Measurements from ENCODE around the gene ABCA3.

The ABCA3 gene

DNA sequence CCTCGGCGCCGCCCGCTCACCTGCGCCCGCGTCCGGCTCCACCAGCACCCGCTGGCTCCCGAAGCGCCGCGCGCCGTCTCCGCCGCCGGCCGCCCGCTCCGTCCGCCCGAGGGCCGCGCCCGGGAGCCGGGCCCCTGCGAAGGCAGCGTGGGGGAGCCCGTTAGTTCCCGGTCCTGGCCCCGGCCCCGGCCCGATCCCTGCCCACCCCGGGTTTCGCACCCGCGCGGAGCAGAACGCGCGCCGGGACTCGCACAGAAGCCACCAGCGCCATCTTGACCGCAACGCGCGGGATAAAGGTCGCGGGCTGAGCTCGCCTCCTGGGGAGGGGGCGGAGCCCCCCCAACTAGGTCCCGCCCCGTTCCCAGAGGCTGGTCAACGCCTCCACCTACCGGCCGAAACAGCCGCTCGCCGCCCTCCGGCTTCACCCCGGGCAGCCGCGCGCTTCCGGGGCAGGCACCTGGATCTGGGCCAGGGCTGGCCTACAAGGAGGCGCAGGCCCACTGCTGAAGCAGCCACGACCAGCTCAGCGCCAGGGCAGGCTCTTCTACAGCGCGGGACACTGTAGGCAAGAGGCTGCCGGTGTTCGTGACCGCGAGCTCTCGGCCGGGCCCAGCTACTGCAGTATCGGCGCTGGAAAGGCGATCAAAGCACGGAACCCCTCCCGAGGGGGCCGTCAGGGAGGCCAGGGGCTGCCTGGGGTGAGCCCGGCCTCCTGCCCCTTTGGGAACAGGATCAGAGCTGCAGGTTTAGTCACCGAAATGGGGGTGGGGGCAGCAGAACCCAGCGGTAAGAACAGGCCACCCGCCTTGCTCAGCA is 89.0 kb downstream of the ABCA3 start, which contains the start of gene ECI1:
Gene ECI1 (minus strand): TSS at position 292 of the 816 bp plus-strand sequence. CDS start 21 bp downstream, at position 271.
- TF ChIP-seq FOXP2 (optimal IDR thresholded peaks at IDR 0.05; ENCODE audit: borderline replicate concordance, extremely low read depth, extremely low read length, insufficient read depth), result peak; percentile 90
- TF ChIP-seq TAF1 (IDR thresholded peaks at IDR 0.05; ENCODE audit: borderline replicate concordance, insufficient read depth, low read length), result peak; percentile 93
- TF ChIP-seq REST (IDR thresholded peaks at IDR 0.05; ENCODE audit: insufficient read depth in 1 of 2, low read depth in 2 of 2, low read length in 2 of 2), result peak in 1 of 2 experiments; percentile 12; a peak in 1 of 4 replicates
- peak; percentile 64 for TF ChIP-seq POLR2AphosphoS5 (IDR thresholded peaks at IDR 0.05; ENCODE audit: low read depth, low read length)
- TF ChIP-seq SIN3A (IDR thresholded peaks at IDR 0.05; ENCODE audit: borderline replicate concordance, insufficient read depth, low read length), result no peak

DNA sequence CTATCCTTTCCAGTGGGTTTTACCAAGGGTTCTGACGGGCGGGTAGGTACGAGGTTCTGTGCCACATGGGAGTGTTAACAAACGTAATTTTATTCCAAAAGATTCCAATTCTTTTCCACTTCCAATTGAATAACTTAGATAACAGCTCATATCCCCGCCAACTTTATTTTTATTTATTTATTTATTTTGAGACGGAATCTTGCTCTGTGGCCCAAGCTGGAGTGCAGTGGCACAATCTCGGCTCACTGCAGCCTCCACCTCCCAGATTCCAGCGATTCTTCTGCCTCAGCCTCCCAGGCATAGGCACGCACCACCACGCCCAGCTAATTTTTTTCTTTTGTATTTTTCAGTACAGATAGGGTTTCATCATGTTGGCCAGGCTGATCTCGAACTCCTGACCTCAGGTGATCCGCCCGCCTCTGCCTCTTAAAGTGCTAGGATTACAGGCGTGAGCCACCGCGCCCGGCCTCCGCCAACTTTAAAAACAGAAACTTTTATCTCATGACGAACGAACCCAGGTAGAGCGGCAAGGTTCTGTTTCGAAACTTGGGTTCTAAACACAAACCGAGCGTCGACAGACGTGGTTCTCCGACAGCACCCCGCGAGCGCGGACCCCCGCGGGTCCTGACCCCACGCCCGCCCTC is 89.8 kb downstream of the ABCA3 start:
- TF ChIP-seq SIN3A (IDR thresholded peaks at IDR 0.05; ENCODE audit: borderline replicate concordance, insufficient read depth, low read length) (no peak), FOXP2 (optimal IDR thresholded peaks at IDR 0.05; ENCODE audit: borderline replicate concordance, extremely low read depth, extremely low read length, insufficient read depth) (no peak), TAF1 (IDR thresholded peaks at IDR 0.05; ENCODE audit: borderline replicate concordance, insufficient read depth, low read length) (no peak), POLR2AphosphoS5 (IDR thresholded peaks at IDR 0.05; ENCODE audit: low read depth, low read length) (no peak), REST (IDR thresholded peaks at IDR 0.05; ENCODE audit: insufficient read depth in 1 of 2, low read depth in 2 of 2, low read length in 2 of 2) (no peak)

DNA sequence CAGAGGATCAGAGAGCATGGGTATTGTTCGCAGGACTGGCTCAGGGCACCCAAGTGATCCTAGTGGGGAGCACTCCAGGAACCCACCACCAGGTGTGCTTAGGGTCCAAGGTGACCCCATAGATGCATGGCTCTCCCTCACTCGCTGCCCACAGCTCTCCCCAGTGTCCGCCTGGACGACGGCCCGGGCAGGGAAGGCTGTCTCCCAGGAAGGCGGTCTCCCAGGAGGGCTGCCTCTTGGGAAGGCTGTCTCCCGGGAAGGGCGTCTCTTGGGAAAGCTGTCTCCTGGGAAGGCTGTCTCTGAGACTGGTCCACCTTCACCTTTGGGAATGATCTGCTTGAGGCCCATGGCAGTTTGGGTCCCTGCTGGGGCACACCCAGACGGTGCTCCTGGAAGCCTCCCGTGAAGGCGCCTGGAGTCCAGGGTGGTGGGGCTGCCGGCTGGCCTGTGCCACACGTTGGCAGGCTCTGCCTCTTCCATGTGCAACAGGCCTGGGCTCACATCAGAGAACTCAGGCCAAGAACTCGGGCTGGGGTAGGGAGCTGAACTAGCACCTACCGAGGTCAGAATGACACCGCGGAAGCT is 94.1 kb downstream of the ABCA3 start:
- TF ChIP-seq SIN3A (IDR thresholded peaks at IDR 0.05; ENCODE audit: borderline replicate concordance, insufficient read depth, low read length) (no peak), REST (IDR thresholded peaks at IDR 0.05; ENCODE audit: insufficient read depth in 1 of 2, low read depth in 2 of 2, low read length in 2 of 2) (no peak), TAF1 (IDR thresholded peaks at IDR 0.05; ENCODE audit: borderline replicate concordance, insufficient read depth, low read length) (no peak), POLR2AphosphoS5 (IDR thresholded peaks at IDR 0.05; ENCODE audit: low read depth, low read length) (no peak), FOXP2 (optimal IDR thresholded peaks at IDR 0.05; ENCODE audit: borderline replicate concordance, extremely low read depth, extremely low read length, insufficient read depth) (no peak)

- no peak for TF ChIP-seq FOXP2 (optimal IDR thresholded peaks at IDR 0.05; ENCODE audit: borderline replicate concordance, extremely low read depth, extremely low read length, insufficient read depth)
- no peak for TF ChIP-seq REST (IDR thresholded peaks at IDR 0.05; ENCODE audit: insufficient read depth in 1 of 2, low read depth in 2 of 2, low read length in 2 of 2)
- no peak for TF ChIP-seq POLR2AphosphoS5 (IDR thresholded peaks at IDR 0.05; ENCODE audit: low read depth, low read length)
- TF ChIP-seq TAF1 (IDR thresholded peaks at IDR 0.05; ENCODE audit: borderline replicate concordance, insufficient read depth, low read length), result no peak
- no peak for TF ChIP-seq SIN3A (IDR thresholded peaks at IDR 0.05; ENCODE audit: borderline replicate concordance, insufficient read depth, low read length)
Observed at GRCh38 chr16:2244926-2245795, 95.4 kb downstream of the ABCA3 start.
